MCF 10A (cell line): ENCODE data around the gene RHCE. TPM values are rescaled to one million over a fixed set of nuclear protein-coding genes. Genes with fewer than 3 reads are reported as not detected.
A peak's percentile ranks its signal among the peaks of the same experiment; 100 is the strongest.

Experiments used
- BruUV-seq: library from RNA; stranded (reverse); fragments of 400-500 nt; replicated peaks from 2 replicates; lab custom pipeline; 2021; lab: Mats Ljungman, UMichigan
- CTCF ChIA-PET: fragments of 300-600 bp; sonication (Branson Sonifier 250); formaldehyde crosslinking; extraction: SDS; loops from one replicate; lab custom pipeline; 2021; ENCODE audit warnings: antibody characterized with exemption, inconsistent platforms; lab: Yijun Ruan, JAX
- POLR2A ChIA-PET: fragments of 300-600, 350-650 bp; sonication (Branson Sonifier 250); formaldehyde crosslinking; extraction: SDS; loops from one replicate; lab custom pipeline; 2020; ENCODE audit warnings: antibody characterized with exemption, inconsistent platforms; lab: Yijun Ruan, JAX
- DNase-seq: peaks from one replicate; pipeline ENCODE4 v3.0.0-alpha.2; 2018; ENCODE audit not compliant: unreplicated experiment
- H3K27ac Mint-ChIP-seq: one replicate; pipeline ENCODE4 v1.8.0; 2022; ENCODE audit warnings: mild to moderate bottlenecking, low read depth, mixed read lengths; ENCODE audit not compliant: unreplicated experiment
- H3K27me3 Mint-ChIP-seq: one replicate; pipeline ENCODE4 v1.8.0; 2022; ENCODE audit warnings: mixed read lengths; ENCODE audit not compliant: insufficient read depth, unreplicated experiment
- H3K36me3 Mint-ChIP-seq: one replicate; pipeline ENCODE4 v1.8.0; 2022; ENCODE audit warnings: mild to moderate bottlenecking, moderate library complexity, mixed read lengths; ENCODE audit not compliant: insufficient read depth, unreplicated experiment
- H3K4me1 Mint-ChIP-seq: one replicate; pipeline ENCODE4 v1.8.0; 2022; ENCODE audit warnings: mixed read lengths; ENCODE audit not compliant: insufficient read depth, unreplicated experiment
- H3K4me3 Mint-ChIP-seq: one replicate; pipeline ENCODE4 v1.8.0; 2022; ENCODE audit warnings: mild to moderate bottlenecking, moderate library complexity, mixed read lengths; ENCODE audit not compliant: unreplicated experiment
- H3K9me3 Mint-ChIP-seq: one replicate; pipeline ENCODE4 v1.8.0; 2022; ENCODE audit warnings: mixed read lengths; ENCODE audit not compliant: unreplicated experiment
- CTCF ChIP-seq: fragments of 200-600 bp; IDR thresholded peaks from one replicate; pipeline ENCODE4 v1.8.0; 2022; ENCODE audit warnings: antibody characterized with exemption, mild to moderate bottlenecking; ENCODE audit not compliant: unreplicated experiment
- intact Hi-C: fragments of 100-400 bp; cut with micrococcal nuclease; formaldehyde crosslinking; loops from 2 replicates; pipeline ENCODE4 v1.14.1; 2022
- total RNA-seq: library from RNA; stranded (reverse); gene quantifications from 2 replicates; pipeline ENCODE4 v1.2.3, GENCODE V29; 2022

RHCE gene
- total RNA-seq, 1 experiment from 2014 or later: 0.61 TPM

GRCh38 chr1:25361901-25362300 is 58.7 kb downstream of the RHCE start:
- intact Hi-C loops: no loop called here
- POLR2A ChIA-PET: no interaction called here
- TF ChIP-seq CTCF: no peak
- BruUV-seq: TSS peak; percentile 71
- no peaks in the 10 kb centered on the region for H3K9me3 Mint-ChIP-seq
- no peak overlapping the region for H3K27ac Mint-ChIP-seq
- no peaks in the 10 kb centered on the region for H3K27me3 Mint-ChIP-seq
- H3K4me3 Mint-ChIP-seq: no peak overlapping the region
- DNase-seq: no peak
- H3K4me1 Mint-ChIP-seq: no peaks in the 10 kb centered on the region
- CTCF ChIA-PET: no interaction called here
- peaks cover 55% of the 10 kb centered on the region for H3K36me3 Mint-ChIP-seq

- peak; percentile 39 for DNase-seq
- no peak for TF ChIP-seq CTCF
- Mint-ChIP-seq H3K36me3 (peaks cover 62% of the 10 kb centered on the region), H3K27me3 (no peaks in the 10 kb centered on the region), H3K27ac (no peak overlapping the region), H3K4me1 (peaks cover 7% of the 10 kb centered on the region), H3K4me3 (no peak overlapping the region), H3K9me3 (no peaks in the 10 kb centered on the region)
- intact Hi-C loops: no loop called here
- ChIA-PET CTCF (no interaction called here), POLR2A (no interaction called here)
- no TSS peak for BruUV-seq
Measured at GRCh38 chr1:25360596-25361581, 59.7 kb downstream of the RHCE start.

GRCh38 chr1:25356848-25357247 is 63.8 kb downstream of the RHCE start:
- peak overlapping the region; percentile 52 for H3K27ac Mint-ChIP-seq
- no peak overlapping the region for H3K4me3 Mint-ChIP-seq
- peak; percentile 41 for DNase-seq
- intact Hi-C loops: no loop called here
- H3K27me3 Mint-ChIP-seq: no peaks in the 10 kb centered on the region
- TF ChIP-seq CTCF: no peak
- no TSS peak for BruUV-seq
- H3K36me3 Mint-ChIP-seq: peaks cover 86% of the 10 kb centered on the region
- ChIA-PET POLR2A (interaction anchor here (0.6 to 1.1 kb wide), 4 partner anchors 117 to 1021 kb away, joined by 3 to 5 read pairs (median 4); no protein-coding TSS in a partner anchor), CTCF (no interaction called here)
- H3K4me1 Mint-ChIP-seq: peaks cover 18% of the 10 kb centered on the region
- H3K9me3 Mint-ChIP-seq: no peaks in the 10 kb centered on the region

GRCh38 chr1:25356441-25356840 is 64.2 kb downstream of the RHCE start:
- no TSS peak for BruUV-seq
- intact Hi-C loops: no loop called here
- H3K9me3 Mint-ChIP-seq: no peaks in the 10 kb centered on the region
- no peak for TF ChIP-seq CTCF
- H3K27me3 Mint-ChIP-seq: no peaks in the 10 kb centered on the region
- POLR2A ChIA-PET: interaction anchor here (0.5 to 1.1 kb wide), 6 partner anchors 116 to 1371 kb away, joined by 3 to 5 read pairs (median 3); no protein-coding TSS in a partner anchor
- no peak for DNase-seq
- H3K27ac Mint-ChIP-seq: peak overlapping the region; percentile 52
- H3K4me1 Mint-ChIP-seq: peaks cover 18% of the 10 kb centered on the region
- CTCF ChIA-PET: no interaction called here
- H3K36me3 Mint-ChIP-seq: peaks cover 81% of the 10 kb centered on the region
- H3K4me3 Mint-ChIP-seq: no peak overlapping the region
